GM19324 (cell line): Measurements from ENCODE around the gene COL6A2.
"Not testable (repeated sequence)": the region's sequence is repeated elsewhere in the genome, so short reads cannot be mapped to it uniquely, and the experiment has no call there.

Experiments used
- ATAC-seq: cut with Tn5 transposase; IDR thresholded peaks from one replicate; pipeline ENCODE4 v1.9.1; 2021; ENCODE audit warnings: mild to moderate bottlenecking, moderate library complexity; ENCODE audit not compliant: unreplicated experiment, low FRiP score

Gene COL6A2

GRCh38 chr21:46078322-46078977 is 19.5 kb upstream of the COL6A2 start:
- ATAC-seq: no peak

GRCh38 chr21:46078978-46079351 is 18.9 kb upstream of the COL6A2 start:
- no peak for ATAC-seq

GRCh38 chr21:46079352-46080170 is 18.4 kb upstream of the COL6A2 start:
- no peak for ATAC-seq

GRCh38 chr21:46080171-46081021 is 17.5 kb upstream of the COL6A2 start:
- no peak for ATAC-seq

- ATAC-seq: no peak
Measured at GRCh38 chr21:46081022-46081861, 16.7 kb upstream of the COL6A2 start.

GRCh38 chr21:46081862-46082712 is 15.8 kb upstream of the COL6A2 start:
- ATAC-seq: no peak

- ATAC-seq: no peak
Measured at GRCh38 chr21:46082713-46082962, 15.3 kb upstream of the COL6A2 start.

GRCh38 chr21:46082963-46083790 is 14.7 kb upstream of the COL6A2 start:
- ATAC-seq: no peak

- no peak for ATAC-seq
Measured at GRCh38 chr21:46083791-46084561, 13.9 kb upstream of the COL6A2 start.

- ATAC-seq: no peak
Measured at GRCh38 chr21:46084709-46085108, 13.2 kb upstream of the COL6A2 start.

- not testable (repeated sequence) for ATAC-seq
Measured at GRCh38 chr21:46085259-46085658, 12.7 kb upstream of the COL6A2 start.

GRCh38 chr21:46087641-46088040 is 10.3 kb upstream of the COL6A2 start:
- no peak for ATAC-seq

GRCh38 chr21:46088189-46088588 is 9.7 kb upstream of the COL6A2 start:
- ATAC-seq: no peak

- no peak for ATAC-seq
Measured at GRCh38 chr21:46089285-46089684, 8.6 kb upstream of the COL6A2 start.

- ATAC-seq: no peak
Measured at GRCh38 chr21:46091118-46091517, 6.8 kb upstream of the COL6A2 start.

- no peak for ATAC-seq
Measured at GRCh38 chr21:46091631-46092025, 6.3 kb upstream of the COL6A2 start.

- no peak for ATAC-seq
Measured at GRCh38 chr21:46092026-46092764, 5.7 kb upstream of the COL6A2 start.
